ENCODE measurements around the gene CEP112.

CEP112 gene

DNA sequence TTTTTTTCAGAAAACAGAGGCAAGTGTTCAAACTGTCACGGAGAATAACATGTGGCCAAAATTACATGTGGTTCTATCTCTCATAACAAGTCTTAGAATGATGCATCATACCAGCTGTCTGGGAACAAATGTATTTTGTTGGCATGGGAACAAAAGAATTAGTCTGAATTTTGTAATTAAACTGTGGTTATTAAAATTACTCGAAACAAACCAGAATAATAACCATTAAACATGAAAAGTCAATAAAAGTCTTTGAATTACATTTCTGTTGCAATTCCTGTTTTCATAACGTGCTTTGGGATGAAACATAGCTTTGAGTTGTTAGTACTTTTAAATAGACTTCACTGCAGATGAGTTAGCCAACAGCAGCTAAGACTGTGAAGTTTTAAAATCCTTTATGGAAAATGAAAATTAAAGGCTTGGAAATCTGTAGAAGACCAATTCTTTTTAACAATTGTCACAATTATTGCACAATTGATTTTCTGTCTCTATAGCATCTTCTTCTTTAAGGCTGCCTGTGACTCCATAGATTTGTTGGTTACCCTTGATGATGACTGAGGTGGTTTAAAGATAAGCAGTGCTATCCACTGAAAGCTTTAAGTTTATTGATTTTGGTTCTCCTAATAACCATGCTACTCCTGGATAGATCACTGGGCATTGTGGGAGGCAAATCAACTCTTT lies 512.6 kb downstream of the CEP112 start:
- DNase-seq (ENCODE audit: low spot score): no peak

GRCh38 chr17:65678546-65678945 lies 513.4 kb downstream of the CEP112 start:
- no peak for DNase-seq (ENCODE audit: low spot score)

DNA sequence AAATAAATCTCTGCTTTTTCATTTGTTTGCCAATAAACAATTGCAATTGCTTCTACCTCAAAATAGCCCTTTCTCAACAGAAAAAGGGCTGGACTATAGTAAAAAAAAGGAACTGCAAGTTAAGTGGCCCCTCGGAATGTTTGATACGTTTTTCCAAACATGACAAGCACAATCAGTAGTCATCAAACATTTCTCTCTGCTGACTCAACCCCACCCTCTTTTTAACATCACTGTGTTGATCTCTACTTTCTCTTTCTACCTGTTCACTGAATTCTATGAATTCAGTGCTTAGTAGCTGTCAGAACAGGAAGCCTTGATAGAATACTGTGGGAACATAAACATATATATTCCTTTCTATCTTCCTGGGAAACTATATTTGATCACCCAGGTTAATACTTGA lies 514.0 kb downstream of the CEP112 start:
- no peak for DNase-seq (ENCODE audit: low spot score)

DNA sequence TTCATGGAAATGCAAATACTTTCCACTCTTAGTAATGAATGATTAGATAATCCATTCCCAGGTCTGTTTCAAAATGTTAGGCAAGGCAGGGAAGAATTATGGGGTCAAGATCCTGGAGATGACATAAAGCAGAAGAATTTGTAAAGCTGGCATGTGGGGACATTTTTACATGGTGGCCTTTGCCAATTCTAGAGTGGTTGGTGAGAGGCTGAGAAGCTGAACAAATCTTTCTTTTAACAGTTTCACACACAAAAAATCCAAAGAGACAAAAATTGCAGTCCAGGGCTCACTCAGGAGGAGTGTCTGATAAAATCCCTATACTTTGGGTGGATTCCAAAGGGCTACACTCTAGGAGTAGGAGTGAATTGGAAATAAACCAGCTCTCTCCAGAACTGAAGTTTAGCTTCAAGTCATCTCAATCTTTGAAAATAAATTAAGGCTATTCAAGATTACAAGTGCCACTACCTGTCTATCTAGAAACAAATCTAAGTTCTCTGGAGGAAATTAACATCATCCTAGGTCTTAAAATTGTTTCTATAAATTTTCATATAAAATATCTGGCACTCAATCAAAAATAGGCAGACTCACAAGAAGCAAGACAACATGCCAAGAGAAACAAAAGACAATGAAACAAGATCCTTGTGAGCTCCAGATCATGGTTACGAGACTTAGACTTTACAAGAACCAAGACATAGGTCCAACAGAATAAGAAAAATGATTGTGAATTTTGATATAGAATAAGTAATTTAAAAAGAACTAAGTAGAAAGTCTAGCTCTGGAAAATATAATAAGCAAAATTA lies 517.5 kb downstream of the CEP112 start:
- no peak for DNase-seq (ENCODE audit: low spot score)

DNA sequence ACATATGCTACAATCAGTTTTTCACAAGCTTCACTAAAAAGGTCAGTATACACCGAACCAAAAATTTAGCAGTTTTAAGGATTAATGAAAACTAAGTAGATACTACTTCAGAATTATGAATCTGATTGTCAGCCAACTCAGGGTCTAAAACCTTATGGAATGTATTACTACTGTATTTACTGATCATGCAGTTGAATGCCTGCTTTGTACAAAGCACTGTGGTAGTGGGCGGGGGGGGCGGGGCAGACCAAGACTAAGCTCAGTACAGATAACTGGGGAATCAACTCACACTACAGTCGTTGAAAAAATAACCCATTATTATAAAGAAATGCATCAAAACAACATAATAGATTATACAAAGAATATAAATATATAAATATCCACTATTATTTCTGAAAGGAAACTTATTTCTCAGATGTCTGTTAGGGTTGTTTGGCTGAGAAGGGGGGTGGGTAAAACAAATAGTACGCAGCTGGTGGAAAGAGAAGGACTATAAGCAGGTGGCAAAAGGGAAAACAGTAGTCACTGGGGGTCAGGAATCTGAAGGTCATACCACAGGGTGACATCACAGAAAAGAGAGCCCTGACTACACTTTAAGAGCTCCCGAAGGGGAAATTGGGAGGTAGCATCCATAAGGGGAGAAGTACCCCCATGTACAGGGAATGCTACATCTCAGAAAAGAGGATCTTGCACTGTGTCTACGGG lies 521.1 kb downstream of the CEP112 start:
- DNase-seq (ENCODE audit: low spot score): no peak

DNA sequence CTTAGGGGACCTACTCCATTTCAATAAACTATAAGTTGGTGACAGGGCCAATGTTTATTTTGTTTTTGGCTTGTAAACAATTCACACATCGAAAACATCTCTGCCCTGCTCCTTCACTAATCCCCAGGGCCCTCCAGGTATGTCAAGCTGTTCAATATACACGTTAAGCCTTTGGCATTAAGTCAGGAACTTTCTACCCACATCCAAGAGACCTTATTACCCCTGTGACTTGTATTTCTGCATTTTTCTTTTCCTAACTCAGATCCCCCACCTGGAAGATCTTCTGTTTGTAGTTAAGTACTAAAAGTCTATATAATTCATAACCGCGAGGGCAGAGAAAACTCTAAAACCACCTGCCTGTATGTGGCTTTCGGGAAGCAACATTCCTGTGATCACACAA lies 523.7 kb downstream of the CEP112 start:
- DNase-seq (ENCODE audit: low spot score): no peak

DNA sequence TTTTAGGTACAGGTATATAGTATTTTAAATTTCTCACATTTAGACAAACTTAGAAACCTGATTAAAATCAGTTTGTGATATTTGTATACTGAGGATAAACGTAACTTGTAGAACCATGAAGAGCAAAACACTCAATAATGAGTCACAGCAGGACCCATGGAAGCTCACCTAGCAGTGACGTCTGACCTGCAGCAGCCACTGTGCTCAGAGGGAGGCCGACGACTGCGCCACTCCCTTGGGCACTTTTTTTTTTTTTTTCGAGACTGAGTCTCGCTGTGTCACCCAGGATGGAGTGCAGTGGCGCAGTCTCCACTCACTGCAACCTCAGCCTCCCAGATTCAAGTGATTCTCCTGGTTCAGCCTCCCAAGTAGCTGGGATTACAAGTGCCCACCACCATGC lies 524.3 kb downstream of the CEP112 start:
- no peak for DNase-seq (ENCODE audit: low spot score)

- no peak for DNase-seq (ENCODE audit: low spot score)
Measured at GRCh38 chr17:65666876-65667321, 525.0 kb downstream of the CEP112 start.

DNA sequence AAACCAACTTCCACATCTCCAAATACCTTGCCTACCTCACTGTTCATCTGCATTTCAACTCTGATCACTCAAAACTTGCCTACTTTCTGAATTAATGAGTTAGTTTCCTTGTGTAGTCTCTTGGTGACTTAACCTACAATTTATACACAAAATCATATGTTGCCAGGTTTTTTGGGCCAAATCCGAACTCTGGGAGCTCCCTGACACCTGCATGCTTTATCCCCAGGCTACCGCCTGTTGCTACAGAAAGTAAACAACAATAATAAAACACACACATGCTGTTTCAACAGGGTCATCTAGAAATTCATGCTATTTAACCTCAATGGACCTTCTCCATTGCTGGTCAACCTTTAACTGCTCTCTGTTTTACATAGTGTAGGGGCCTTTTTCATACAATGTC lies 526.0 kb downstream of the CEP112 start:
- DNase-seq (ENCODE audit: low spot score): no peak

GRCh38 chr17:65664696-65665095 lies 527.2 kb downstream of the CEP112 start:
- no peak for DNase-seq (ENCODE audit: low spot score)

DNA sequence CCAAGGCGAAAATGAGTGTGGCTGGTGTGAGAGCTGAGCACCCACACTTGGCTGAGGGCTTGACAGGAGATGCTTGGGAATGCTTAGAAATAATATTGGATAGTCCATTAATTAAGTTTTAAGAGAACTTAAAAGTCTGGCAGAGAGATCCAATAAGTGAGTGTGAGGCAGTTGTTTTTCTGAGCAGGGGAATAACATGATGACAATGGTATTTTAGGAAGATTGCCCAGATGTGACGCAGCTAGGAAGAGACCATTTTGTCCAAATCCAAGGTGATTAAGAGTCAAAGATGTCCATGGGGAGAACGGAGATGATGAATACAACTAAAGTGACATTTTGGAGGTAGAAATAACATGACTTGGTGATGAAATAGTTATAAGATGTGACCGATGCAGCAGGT lies 527.7 kb downstream of the CEP112 start:
- no peak for DNase-seq (ENCODE audit: low spot score)

DNA sequence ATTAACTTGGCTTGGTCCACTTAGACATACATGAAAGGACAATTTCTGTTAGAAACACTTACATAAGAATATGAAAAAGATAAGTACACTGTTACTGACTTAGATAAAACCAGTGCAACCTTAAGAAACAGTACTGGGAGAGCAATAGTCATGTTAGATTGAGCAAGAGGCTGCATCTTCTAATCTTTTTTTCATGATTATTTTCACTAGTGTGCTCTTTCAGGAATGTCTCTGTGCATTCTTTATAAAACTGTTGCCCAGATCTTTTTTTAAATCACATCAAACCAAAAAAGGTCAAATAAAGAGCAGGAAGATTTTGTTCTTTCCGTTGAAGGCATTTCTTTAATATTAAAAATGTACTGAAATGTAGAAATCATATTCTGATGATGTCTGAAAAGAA lies 529.7 kb downstream of the CEP112 start:
- no peak for DNase-seq (ENCODE audit: low spot score)

DNA sequence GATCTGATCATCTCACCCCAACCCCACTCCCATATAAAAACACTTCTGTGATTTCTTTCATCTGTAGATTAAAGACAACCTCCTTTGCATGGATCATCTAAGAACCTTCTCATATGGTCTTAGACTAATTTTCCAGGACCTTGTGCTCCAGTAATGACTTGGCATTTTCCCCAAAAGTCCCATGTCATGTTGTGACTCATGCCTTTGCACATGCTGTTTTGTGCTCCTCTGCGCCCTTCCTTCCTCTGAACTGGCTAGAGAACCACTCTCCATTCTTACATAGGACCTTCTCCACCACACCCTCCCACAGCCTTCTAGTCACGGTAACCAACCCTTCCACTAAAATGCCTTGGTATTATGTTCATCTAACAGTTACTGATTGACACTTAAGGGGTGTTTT lies 531.0 kb downstream of the CEP112 start:
- DNase-seq (ENCODE audit: low spot score): no peak

DNA sequence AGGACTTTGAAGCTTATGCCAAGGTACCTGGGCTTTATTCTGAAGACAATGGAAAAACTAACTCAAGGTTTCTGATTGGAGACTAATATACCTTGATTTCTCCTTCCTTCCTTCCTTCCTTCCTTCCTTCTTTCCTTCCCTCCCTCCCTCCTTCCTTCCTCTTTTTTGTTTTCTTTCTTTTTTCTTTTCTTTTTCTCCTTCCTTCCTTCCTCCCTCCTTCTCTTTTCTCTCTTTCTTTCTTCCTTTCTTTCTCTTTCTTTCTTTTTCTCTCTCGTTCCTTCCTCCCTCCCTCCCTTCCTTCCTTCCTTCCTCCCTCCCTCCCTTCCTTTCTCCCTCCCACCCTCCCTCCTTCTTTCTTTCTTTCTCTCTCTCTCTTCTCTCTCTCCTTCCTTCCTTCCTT lies 531.9 kb downstream of the CEP112 start:
- no peak for DNase-seq (ENCODE audit: low spot score)

GRCh38 chr17:65659512-65659911 lies 532.4 kb downstream of the CEP112 start:
- no peak for DNase-seq (ENCODE audit: low spot score)

DNA sequence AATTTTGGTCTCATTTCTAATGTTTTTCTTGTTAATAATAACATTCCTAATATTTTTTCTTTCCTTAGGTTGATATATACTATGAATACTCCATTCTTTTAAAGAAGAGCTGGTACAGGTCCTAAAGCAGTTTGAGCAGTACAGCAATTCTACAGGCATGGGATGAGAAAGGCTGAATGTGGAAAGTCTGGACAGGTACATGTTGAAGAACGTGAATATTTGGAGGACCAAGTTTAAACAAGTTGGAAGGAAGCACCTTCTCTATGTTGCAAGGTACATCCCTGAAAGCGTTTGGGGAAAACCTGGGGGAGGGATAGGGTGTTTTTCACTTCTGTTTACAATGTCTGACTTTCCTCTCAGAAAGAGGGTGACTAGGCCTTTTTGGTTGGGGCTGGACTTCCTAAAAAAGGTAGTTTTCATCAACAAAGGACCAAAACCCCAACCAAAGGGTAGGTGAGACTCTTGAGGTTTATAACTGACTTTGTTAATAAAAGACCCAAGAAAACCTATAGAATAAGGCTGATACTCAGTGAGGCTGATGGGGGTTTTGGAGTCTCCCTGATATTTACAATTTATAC lies 534.6 kb downstream of the CEP112 start:
- DNase-seq (ENCODE audit: low spot score): no peak

DNA sequence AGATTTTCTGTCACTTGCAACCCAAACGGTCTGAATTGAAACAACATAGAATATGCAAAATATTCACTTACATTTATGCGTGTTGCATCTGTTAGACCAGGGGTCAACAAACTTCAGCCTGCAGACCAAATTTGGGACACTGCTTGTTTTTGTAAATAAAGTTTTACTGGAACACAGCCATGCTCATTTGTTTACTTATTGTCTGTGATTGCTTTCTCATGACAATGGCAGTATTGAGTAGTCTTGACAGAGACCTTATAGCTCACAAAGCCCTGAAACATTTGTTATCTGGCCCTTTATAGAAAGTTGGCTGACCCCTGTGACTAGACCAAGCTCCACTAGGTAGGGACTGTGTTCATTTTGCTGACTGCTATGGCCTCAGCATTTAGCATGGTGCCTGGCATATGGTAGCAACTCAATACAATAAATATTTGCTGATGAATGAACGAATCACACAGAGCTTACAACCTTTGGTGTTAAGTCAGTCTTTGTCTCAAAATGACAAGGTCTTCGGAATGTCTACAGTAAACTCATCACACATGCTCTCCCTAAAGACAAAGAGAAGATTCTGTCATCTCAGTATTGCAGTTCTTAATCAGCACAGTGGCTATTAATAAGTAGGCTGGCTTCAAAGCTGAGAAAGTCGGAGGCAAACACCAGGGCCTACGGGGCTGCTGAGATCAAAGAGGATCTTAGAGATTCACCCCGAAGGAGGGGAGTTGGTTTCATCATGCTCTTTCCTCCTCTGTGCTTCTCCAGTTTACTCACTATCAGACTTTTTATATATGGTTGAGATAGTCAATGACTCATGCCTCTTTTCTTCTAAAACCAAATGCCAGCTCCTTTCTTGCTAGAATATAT lies 535.3 kb downstream of the CEP112 start:
- DNase-seq (ENCODE audit: low spot score): no peak

DNA sequence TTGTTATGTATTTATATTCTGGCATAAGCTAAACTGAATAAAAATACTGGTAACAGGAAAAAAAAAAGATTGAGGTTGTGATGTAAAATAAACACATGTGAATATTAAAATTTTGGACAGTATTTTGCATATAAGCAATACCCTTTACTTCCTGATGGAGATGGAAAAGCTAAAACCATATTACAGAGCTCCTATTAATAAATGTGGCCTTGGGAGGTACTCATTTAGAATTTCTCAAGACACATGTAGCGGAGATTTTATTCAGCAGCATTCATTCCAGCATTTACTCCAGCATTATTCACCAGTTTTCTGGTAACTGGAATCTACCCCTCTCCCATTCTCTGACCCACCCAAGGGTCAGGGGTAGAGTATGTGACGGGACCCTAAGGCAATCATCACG lies 536.2 kb downstream of the CEP112 start:
- DNase-seq (ENCODE audit: low spot score): no peak

- DNase-seq (ENCODE audit: low spot score): no peak
Measured at GRCh38 chr17:65644545-65644944, 547.4 kb downstream of the CEP112 start.

GRCh38 chr17:65638221-65638975 lies 553.5 kb downstream of the CEP112 start:
- DNase-seq (ENCODE audit: low spot score): no peak

DNA sequence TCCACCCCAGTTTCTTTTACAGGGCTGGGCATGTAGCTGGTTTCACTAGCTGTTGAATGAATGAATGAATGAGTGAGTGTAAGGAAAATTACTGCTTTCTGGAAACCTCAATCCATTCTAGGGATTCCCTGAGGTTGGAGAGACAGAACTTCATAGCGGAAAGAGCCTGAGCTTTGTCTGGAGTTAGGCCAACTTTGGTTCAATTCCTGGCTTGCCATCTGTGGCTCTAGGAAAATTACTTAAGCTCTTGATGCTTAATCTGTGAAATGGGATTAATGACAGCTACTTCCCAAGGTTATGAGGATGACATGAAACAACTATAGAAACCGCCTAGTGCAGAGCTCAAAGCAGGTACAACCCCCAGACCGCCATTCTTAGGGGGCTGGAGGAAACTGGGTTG lies 554.1 kb downstream of the CEP112 start:
- no peak for DNase-seq (ENCODE audit: low spot score)

All from CD4-positive, alpha-beta T cell treated with Interleukin-2 at 100 ng/mL for 4 hours (primary cell).